A673 (cell line): ENCODE data around the gene ZNF511.

Source experiments
- CTCF ChIP-seq: fragments of 300-800, 200-600 bp; sonication (generic); conservative IDR thresholded peaks from 2 replicates; pipeline ENCODE4 v1.5.1; 2017; ENCODE audit warnings: low read depth, mild to moderate bottlenecking, antibody characterized with exemption, low read length, moderate library complexity, mixed read lengths
- EZH2 ChIP-seq: fragments of 200-600 bp; sonication (generic); IDR thresholded peaks from 2 replicates; pipeline ENCODE4 v1.6.1; 2017; ENCODE audit warnings: borderline replicate concordance, low read depth, mild to moderate bottlenecking, mixed read lengths, antibody characterized with exemption, low read length; ENCODE audit not compliant: poor library complexity, severe bottlenecking

GRCh38 chr10:133264461-133264860 lies 44.3 kb upstream of the ZNF511 start:
- TF ChIP-seq CTCF (no peak), EZH2 (no peak)
